ENCODE data around the gene STK24. TPM values are rescaled to one million over a fixed set of nuclear protein-coding genes. Genes with fewer than 3 reads are reported as not detected.
"Not testable (repeated sequence)": the region's sequence is repeated elsewhere in the genome, so short reads cannot be mapped to it uniquely, and the experiment has no call there.

STK24 gene
- total and polyA plus RNA-seq, 2 of the 4 experiments (the other 2 are of a cell fraction), result 29.2 to 43.4 TPM

DNA sequence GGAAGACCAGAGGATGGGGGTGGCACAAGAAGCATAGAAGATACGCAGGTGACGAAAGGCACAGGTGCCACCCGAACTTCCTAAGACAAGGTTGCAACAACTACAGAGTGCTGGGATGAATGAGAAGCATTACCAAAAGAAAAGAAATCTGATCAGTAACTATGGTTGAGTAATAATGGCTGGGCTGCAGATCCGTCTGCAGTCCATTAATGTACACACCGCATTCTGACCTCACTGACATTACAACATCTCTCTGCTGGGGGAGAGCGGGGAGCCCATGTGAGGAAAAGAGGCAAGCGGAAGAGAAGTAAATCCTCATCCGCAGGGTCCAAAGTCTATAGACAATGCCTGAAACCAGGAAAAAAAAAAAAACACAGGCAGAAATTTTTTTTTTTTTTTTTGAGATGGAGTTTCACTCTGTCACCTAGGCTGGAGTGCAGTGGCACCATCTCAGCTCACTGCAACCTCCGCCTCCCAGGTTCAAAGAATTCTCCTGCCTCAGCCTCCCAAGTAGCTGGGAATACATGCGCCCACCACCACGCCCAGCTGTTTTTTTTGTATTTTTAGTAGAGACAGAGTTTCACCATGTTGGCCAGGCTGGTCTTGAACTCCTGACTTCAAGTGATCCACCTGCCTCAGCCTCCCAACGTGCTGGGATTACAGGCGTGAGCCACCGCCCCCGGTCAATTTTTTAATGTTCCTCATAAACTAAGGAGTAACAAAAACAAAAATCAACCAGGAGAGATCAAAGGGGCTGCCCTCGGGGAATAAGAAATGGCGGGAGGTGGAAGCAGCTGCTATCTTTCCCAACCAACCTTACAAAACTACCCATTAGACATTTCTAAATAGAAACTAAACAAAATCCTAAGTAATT is 7.2 kb downstream of the STK24 start:
- H2BK120ac ChIP-seq (ENCODE audit: low read depth, low read length); H2AFZ ChIP-seq (replicated peaks; ENCODE audit: low read length, poor library complexity); H4K91ac ChIP-seq (ENCODE audit: insufficient read depth, low read depth, low read length); H3K27ac ChIP-seq (ENCODE audit: insufficient read depth, low read length); dilution Hi-C loops (cut with HindIII; ENCODE audit: low sequenced_read_pairs, unreplicated experiment); H3K56ac ChIP-seq (ENCODE audit: extremely low read depth, insufficient read depth, low read length); H3K4me3 ChIP-seq (ENCODE audit: insufficient read depth, low read depth, low read length); H3K9me3 ChIP-seq (ENCODE audit: control insufficient read depth, insufficient read depth, low read length); H2AK9ac ChIP-seq (replicated peaks; ENCODE audit: low read depth, low read length, poor library complexity); H3K23ac ChIP-seq (ENCODE audit: low read depth, low read length); H3K18ac ChIP-seq (ENCODE audit: low read depth, low read length); H3K36me3 ChIP-seq (ENCODE audit: control insufficient read depth, insufficient read depth, low read length); H2BK5ac ChIP-seq (ENCODE audit: low read depth, low read length, poor library complexity, severe bottlenecking); in situ Hi-C loops (cut with MboI; ENCODE audit: low sequenced_read_pairs); H3K27me3 ChIP-seq (ENCODE audit: control insufficient read depth, insufficient read depth, low read length); BruUV-seq (replicated peaks); H3K4ac ChIP-seq (ENCODE audit: low read depth, low read length); H2AK5ac ChIP-seq (ENCODE audit: low read depth, low read length); intact Hi-C loops (cut with micrococcal nuclease); H2BK20ac ChIP-seq (ENCODE audit: low read depth, low read length); CTCF ChIA-PET; H2BK15ac ChIP-seq (ENCODE audit: low read depth, low read length); H3K9ac ChIP-seq (ENCODE audit: low read depth, low read length); H3K14ac ChIP-seq (replicated peaks; ENCODE audit: low read depth, low read length); H4K5ac ChIP-seq (ENCODE audit: low read depth, low read length); POLR2A ChIA-PET (ENCODE audit: unreplicated experiment); H4K8ac ChIP-seq (ENCODE audit: low read depth in 2 of 2, low read length in 2 of 2): not testable (repeated sequence)
- WGBS, 2 experiments (ENCODE audit: extremely low coverage in 2 of 2, insufficient read length in 1 of 2), result 85% methylated on average over 5 of the region's 17 CpGs; no CpG with 5 or more reads in 1 of the 2 experiments
- ATAC-seq (ENCODE audit: low read depth) (peak; percentile 46), DNase-seq (peak; percentile 83)
- peak; percentile 89 for TF ChIP-seq CEBPB (IDR thresholded peaks at IDR 0.05; ENCODE audit: low read depth, low read length)
- H3K4me2 ChIP-seq (ENCODE audit: low read depth, low read length), result 0 out of 2 replicates have a peak overlapping the region, but pooled peaks have one; percentile 6
- peaks cover 26% of the 10 kb centered on the region for H3K4me1 ChIP-seq (ENCODE audit: control insufficient read depth, insufficient read depth, low read length)
- H3K9me1 ChIP-seq (ENCODE audit: insufficient read depth, low read length), result peaks cover 25% of the 10 kb centered on the region
- peaks cover 5 to 79% of the 10 kb centered on the region in 2 experiments for H3K79me1 ChIP-seq (ENCODE audit: low read depth in 1 of 2, low read length in 2 of 2)
- peaks cover 94% of the 10 kb centered on the region for H4K20me1 ChIP-seq (ENCODE audit: insufficient read depth, low read length)
